NT2/D1 (cell line): ENCODE results near the gene PTGR1.

ENCODE experiments used
- SUZ12 ChIP-seq: IDR thresholded peaks from 2 replicates; pipeline ENCODE4 v1.6.1; 2011; ENCODE audit not compliant: insufficient read length, insufficient read depth; ENCODE audit errors: extremely low read depth
- ZNF274 ChIP-seq: IDR thresholded peaks from 2 replicates; pipeline ENCODE4 v1.6.1; 2011; ENCODE audit warnings: mild to moderate bottlenecking, low read depth, low read length

GRCh38 chr9:111621895-111622480, 22.5 kb upstream of the PTGR1 start:
- TF ChIP-seq SUZ12 = no peak
- TF ChIP-seq ZNF274 = no peak
